DOHH2 (cell line): ENCODE results near the gene ZNF697.

Source experiments
- CTCF ChIP-seq: fragments of 200-600 bp; sonication (generic); IDR thresholded peaks from one replicate; pipeline ENCODE4 v1.5.1; 2014; ENCODE audit warnings: antibody characterized with exemption, mild to moderate bottlenecking, low read depth, low read length; ENCODE audit not compliant: poor library complexity, severe bottlenecking
- EZH2phosphoT487 ChIP-seq: fragments of 200-600 bp; sonication (generic); IDR thresholded peaks from 2 replicates; pipeline ENCODE4 v1.6.1; 2017; ENCODE audit warnings: borderline replicate concordance, mild to moderate bottlenecking, antibody characterized with exemption, low read length, moderate library complexity, mixed read lengths

- no peak for TF ChIP-seq CTCF
- TF ChIP-seq EZH2phosphoT487 = no peak
Observed at GRCh38 chr1:119686661-119687060, 38.6 kb upstream of the ZNF697 start.
